Measurements from ENCODE around the gene SCARB2.
"Not testable (repeated sequence)": the region's sequence is repeated elsewhere in the genome, so short reads cannot be mapped to it uniquely, and the experiment has no call there.

SCARB2 gene

DNA sequence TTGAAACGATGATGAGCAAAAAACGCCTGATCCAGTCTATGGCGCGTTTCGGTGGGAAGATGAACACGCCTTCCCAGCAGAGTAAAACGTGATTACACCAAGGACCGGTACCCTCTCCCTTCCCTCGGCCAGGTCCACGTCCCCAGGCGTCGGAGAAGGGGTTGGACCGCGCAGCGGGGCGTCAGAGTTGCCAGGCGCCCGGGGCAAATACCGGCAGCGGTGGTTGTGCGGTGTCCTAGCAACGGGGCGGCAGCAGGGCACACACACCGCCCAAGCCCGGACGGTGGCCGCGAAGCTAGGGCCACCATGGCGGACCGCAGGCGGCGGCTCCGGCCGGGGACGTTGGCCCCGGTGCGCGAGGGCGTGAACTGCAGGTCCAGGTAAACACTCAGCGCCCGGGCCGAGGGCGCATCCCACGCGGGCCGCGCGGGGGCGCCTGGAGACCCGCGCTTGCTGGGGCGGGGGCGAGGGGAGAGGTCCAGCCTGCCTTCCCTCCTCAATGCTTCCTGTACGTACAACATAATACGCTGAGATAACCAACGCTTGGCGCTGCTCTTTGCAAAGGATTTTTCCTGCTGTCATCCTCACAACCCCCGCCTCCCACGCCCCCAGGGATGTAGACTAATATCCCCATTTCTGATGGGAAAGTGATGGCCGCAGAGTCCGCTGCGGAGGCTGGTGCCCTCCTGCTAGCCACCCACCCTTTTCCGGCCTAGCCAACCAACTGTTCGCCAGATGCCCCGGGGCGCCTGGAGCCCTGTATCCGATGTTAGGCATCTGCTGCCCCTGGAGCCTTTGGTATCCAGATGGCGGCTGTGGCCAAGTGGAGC lies 38.0 kb upstream of the SCARB2 start, which contains the start of gene FAM47E:
TSS of gene FAM47E (plus strand) at position 281 of the 830 bp plus-strand sequence. CDS start at position 307, 26 bp downstream.
- DNase-seq (ENCODE audit: low spot score), result peak; percentile 58
- peak; percentile 25 for TF ChIP-seq CTCF (IDR thresholded peaks at IDR 0.05; ENCODE audit: extremely low read depth, missing control alignments)

GRCh38 chr4:76250962-76251361 lies 37.3 kb upstream of the SCARB2 start:
- peak; percentile 23 for DNase-seq (ENCODE audit: low spot score)
- no peak for TF ChIP-seq CTCF (IDR thresholded peaks at IDR 0.05; ENCODE audit: extremely low read depth, missing control alignments)

DNA sequence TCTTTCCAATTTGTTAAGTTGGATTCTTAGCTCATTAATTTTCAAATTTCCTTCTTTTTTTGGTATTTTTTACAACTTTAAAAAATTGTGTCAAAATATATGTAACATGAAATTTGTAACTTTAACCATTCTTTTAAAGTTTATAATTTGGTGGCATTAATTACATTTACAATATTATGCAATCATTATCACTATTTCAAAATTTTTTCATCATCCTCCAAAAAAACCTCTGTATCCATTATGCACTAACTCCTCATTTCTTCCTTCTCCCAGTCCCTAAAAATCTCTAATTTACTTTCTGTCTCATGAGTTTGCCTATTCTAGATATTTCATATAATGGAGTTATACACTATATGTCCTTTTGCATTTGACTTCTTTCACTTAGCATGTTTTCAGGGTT lies 33.2 kb upstream of the SCARB2 start:
- DNase-seq (ENCODE audit: low spot score), result no peak
- TF ChIP-seq CTCF (IDR thresholded peaks at IDR 0.05; ENCODE audit: extremely low read depth, missing control alignments), result no peak

GRCh38 chr4:76246025-76246424 lies 32.4 kb upstream of the SCARB2 start:
- TF ChIP-seq CTCF (IDR thresholded peaks at IDR 0.05; ENCODE audit: extremely low read depth, missing control alignments), result no peak

GRCh38 chr4:76243877-76244276 lies 30.3 kb upstream of the SCARB2 start:
- not testable (repeated sequence) for DNase-seq (ENCODE audit: low spot score)

More at GRCh38 chr4:76246025-76246424, 32.4 kb upstream of the SCARB2 start:
- DNase-seq (ENCODE audit: low spot score), result no peak

DNA sequence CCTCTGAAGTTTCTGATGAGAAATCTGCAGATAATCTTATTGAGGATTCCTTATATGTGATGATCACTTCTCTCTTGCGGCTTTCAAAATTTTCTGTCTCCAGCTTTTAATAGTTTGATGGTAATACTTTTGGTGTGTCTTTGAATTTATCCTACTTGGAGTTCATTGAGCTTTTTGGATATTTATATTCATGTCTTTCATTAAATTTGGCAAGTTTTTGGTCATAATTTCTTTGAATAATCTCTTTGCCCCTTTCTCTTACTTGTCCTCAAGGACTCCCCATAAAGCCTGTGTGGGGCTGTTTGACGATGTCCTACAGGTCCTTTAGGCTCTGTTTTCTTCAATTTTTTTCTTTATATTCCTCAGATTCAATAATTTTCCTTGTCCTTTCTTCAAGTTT lies 26.6 kb upstream of the SCARB2 start:
- TF ChIP-seq CTCF (IDR thresholded peaks at IDR 0.05; ENCODE audit: extremely low read depth, missing control alignments), result no peak

DNA sequence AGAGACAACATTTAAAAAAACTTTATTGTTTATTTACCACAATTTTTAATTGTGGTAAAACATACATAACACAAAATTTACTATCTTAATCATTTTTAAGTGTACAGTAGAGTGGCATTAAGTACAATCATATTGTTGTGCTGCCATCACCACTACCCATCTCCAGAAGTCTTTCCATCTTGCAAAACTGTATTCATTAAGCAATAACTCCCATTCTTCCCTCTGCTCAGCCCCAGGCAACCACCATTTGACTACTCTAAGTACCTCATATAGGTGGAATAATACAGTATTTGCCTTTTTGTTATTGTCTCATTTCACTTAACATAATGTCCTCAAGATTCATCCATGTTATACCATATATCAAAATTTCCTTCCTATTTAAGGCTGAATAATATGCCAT lies 25.1 kb upstream of the SCARB2 start:
- no peak for DNase-seq (ENCODE audit: low spot score)

More for the DNA sequence above, 26.6 kb upstream of the SCARB2 start:
- DNase-seq (ENCODE audit: low spot score), result no peak

More for the DNA sequence above, 25.1 kb upstream of the SCARB2 start:
- TF ChIP-seq CTCF (IDR thresholded peaks at IDR 0.05; ENCODE audit: extremely low read depth, missing control alignments), result no peak
